OCI-LY7 (cell line): ENCODE measurements around the gene GLIS1. TPM values are rescaled to one million over a fixed set of nuclear protein-coding genes. Genes with fewer than 3 reads are reported as not detected.

Experiments used
- BruUV-seq: library from RNA; stranded (reverse); fragments of 400-500 nt; replicated peaks from 2 replicates; lab custom pipeline; 2021; lab: Mats Ljungman, UMichigan
- CTCF ChIA-PET: fragments of 300-600 bp; sonication (Branson Sonifier 250); formaldehyde crosslinking; loops from one replicate; lab custom pipeline; 2022; ENCODE audit warnings: antibody characterized with exemption; ENCODE audit not compliant: unreplicated experiment; lab: Charles Lee
- POLR2A ChIA-PET: fragments of 300-600 bp; sonication (Branson Sonifier 250); formaldehyde crosslinking; loops from one replicate; lab custom pipeline; 2022; ENCODE audit warnings: antibody characterized with exemption; lab: Charles Lee
- DNase-seq: peaks from one replicate; pipeline ENCODE4 v3.0.0-alpha.2; 2015; ENCODE audit warnings: low spot score
- H2AFZ ChIP-seq: fragments of 200-600 bp; sonication (generic), shearing (Covaris generic); 2 replicates; pipeline ENCODE4 v1.6.1; 2014; ENCODE audit warnings: mild to moderate bottlenecking, antibody characterized with exemption, low read length, moderate library complexity
- H3K27ac ChIP-seq: fragments of 200-600 bp; sonication (generic); 2 replicates; pipeline ENCODE4 v1.5.1; 2014; ENCODE audit warnings: mixed run types, low read depth, mild to moderate bottlenecking, moderate library complexity, low read length, inconsistent platforms; ENCODE audit not compliant: poor library complexity, severe bottlenecking
- H3K36me3 ChIP-seq: fragments of 200-600 bp; sonication (generic); 2 replicates; pipeline ENCODE4 v1.6.1; 2014; ENCODE audit warnings: mild to moderate bottlenecking, antibody characterized with exemption, low read length, moderate library complexity, mixed read lengths; ENCODE audit not compliant: insufficient read depth
- H3K4me1 ChIP-seq: fragments of 200-600 bp; sonication (generic); 2 replicates; pipeline ENCODE4 v1.5.1; 2014; ENCODE audit warnings: mild to moderate bottlenecking, low read length; ENCODE audit not compliant: insufficient read depth, poor library complexity, severe bottlenecking
- H3K4me2 ChIP-seq: fragments of 200-600 bp; sonication (generic); 2 replicates; pipeline ENCODE4 v1.6.1; 2014; ENCODE audit warnings: mild to moderate bottlenecking, low read length
- H3K4me3 ChIP-seq: fragments of 200-600 bp; sonication (generic); 2 replicates; pipeline ENCODE4 v1.5.1; 2014; ENCODE audit warnings: mild to moderate bottlenecking, low read depth, low read length; ENCODE audit not compliant: poor library complexity, severe bottlenecking
- H3K79me2 ChIP-seq: fragments of 200-600 bp; sonication (generic); 2 replicates; pipeline ENCODE4 v1.6.1; 2016; ENCODE audit warnings: low read depth, mild to moderate bottlenecking, low read length, moderate library complexity, mixed read lengths; ENCODE audit not compliant: insufficient read depth
- H3K9me2 ChIP-seq: fragments of 200-600 bp; sonication (generic); 2 replicates; pipeline ENCODE4 v1.6.1; 2016; ENCODE audit warnings: mild to moderate bottlenecking, low read length, mixed read lengths; ENCODE audit not compliant: insufficient read depth
- H3K9me3 ChIP-seq: fragments of 200-600 bp; sonication (generic); 2 replicates; pipeline ENCODE4 v1.6.1; 2014; ENCODE audit warnings: mild to moderate bottlenecking, mixed run types, low read length, mixed read lengths
- H4K20me1 ChIP-seq: fragments of 200-600 bp; sonication (generic); 2 replicates; pipeline ENCODE4 v1.6.1; 2014; ENCODE audit warnings: mild to moderate bottlenecking, antibody characterized with exemption, low read length, moderate library complexity, mixed read lengths; ENCODE audit not compliant: insufficient read depth
- CTCF ChIP-seq: fragments of 200-600 bp; sonication (generic); conservative IDR thresholded peaks from 2 replicates; pipeline ENCODE4 v1.5.1; 2014; ENCODE audit warnings: mild to moderate bottlenecking, antibody characterized with exemption, low read length, moderate library complexity, mixed read lengths
- EZH2phosphoT487 ChIP-seq: fragments of 200-600 bp; sonication (generic); IDR thresholded peaks from 2 replicates; pipeline ENCODE4 v1.6.1; 2018; ENCODE audit warnings: low read depth, borderline replicate concordance, mild to moderate bottlenecking, mixed run types, antibody characterized with exemption, low read length, moderate library complexity, mixed read lengths
- intact Hi-C: fragments of 100-400 bp; cut with micrococcal nuclease; formaldehyde crosslinking; loops from one replicate; pipeline ENCODE4 v1.10.0; 2022; ENCODE audit not compliant: unreplicated experiment
- total RNA-seq, 2 experiments: library from RNA; depleted of rRNA in 1 of 2; stranded (reverse); fragments of >200 nt in 1 of 2; shearing (Covaris generic) in 1 of 2; gene quantifications; 2 replicates each; pipeline ENCODE4 v1.2.3, GENCODE V29; 2014 to 2022

GLIS1 gene
- total RNA-seq, 2 experiments from 2014 or later, result not detected

GRCh38 chr1:53769780-53770179, 30.8 kb upstream of the GLIS1 start:
- no peak for DNase-seq
- intact Hi-C loops, result loop anchor here (5.0 kb wide), 1 partner anchor 48 kb away; no protein-coding TSS in a partner anchor
- Histone ChIP-seq H3K9me2 (no peaks in the 10 kb centered on the region), H2AFZ (no peak overlapping the region), H3K79me2 (no peaks in the 10 kb centered on the region), H3K9me3 (no peaks in the 10 kb centered on the region), H4K20me1 (no peaks in the 10 kb centered on the region), H3K4me1 (no peaks in the 10 kb centered on the region), H3K27ac (no peak overlapping the region), H3K4me3 (no peak overlapping the region), H3K36me3 (peaks cover 95% of the 10 kb centered on the region), H3K4me2 (no peak overlapping the region)
- ChIA-PET CTCF (no interaction called here), POLR2A (no interaction called here)
- BruUV-seq, result no TSS peak
- TF ChIP-seq CTCF (no peak), EZH2phosphoT487 (no peak)

DNA sequence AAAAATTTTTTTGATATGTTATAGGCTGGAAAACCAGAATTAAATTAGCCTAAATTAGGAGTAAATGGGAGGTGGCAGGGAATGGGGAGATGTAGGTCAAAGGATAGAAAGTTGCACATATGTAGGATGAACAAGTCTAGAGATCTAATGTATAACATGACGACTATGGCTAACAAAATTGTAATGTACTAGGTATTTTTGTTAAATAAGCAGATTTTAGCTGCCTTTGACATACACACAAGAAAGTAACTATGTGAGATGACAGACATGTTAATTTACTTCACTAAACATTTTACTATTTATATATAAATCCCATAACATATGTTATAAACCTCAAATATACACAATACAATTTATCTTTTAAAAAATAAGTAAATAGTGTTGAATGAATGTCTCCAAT, 30.2 kb upstream of the GLIS1 start:
- H3K27ac ChIP-seq, result no peak overlapping the region
- POLR2A ChIA-PET, result no interaction called here
- intact Hi-C loops, result no loop called here
- H2AFZ ChIP-seq, result no peak overlapping the region
- BruUV-seq, result no TSS peak
- CTCF ChIA-PET, result no interaction called here
- peaks cover 97% of the 10 kb centered on the region for H3K36me3 ChIP-seq
- H3K9me3 ChIP-seq, result no peaks in the 10 kb centered on the region
- no peak overlapping the region for H3K4me2 ChIP-seq
- H3K9me2 ChIP-seq, result no peaks in the 10 kb centered on the region
- TF ChIP-seq EZH2phosphoT487, result no peak
- no peak for TF ChIP-seq CTCF
- no peaks in the 10 kb centered on the region for H3K79me2 ChIP-seq
- DNase-seq, result no peak
- no peaks in the 10 kb centered on the region for H3K4me1 ChIP-seq
- no peak overlapping the region for H3K4me3 ChIP-seq
- H4K20me1 ChIP-seq, result no peaks in the 10 kb centered on the region

DNA sequence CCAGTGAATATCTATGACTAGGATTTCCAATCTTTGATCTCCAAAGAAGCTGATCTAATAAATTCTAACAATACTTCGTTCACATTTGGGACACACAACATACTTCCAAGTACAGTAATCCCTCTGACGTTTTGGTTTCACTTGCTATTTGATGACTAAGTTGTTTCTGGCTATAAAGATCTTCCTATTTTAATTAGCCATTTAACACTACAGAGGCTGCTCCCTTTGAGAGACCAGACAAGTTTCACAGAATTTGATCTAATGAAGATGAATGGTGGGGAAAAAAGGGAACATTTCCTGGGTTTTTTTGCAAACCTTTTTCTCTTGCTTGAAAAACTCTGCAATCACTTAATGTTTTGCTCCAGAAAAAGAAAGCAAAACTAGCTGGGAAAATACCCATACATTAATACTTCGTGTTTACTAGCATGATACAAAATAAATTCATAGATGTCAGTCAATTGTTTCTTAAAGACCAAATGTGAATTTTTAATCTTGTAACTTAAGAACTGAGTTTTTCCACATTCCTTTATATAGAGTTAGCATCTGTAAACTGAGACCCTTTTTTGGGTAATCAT, 28.0 kb upstream of the GLIS1 start:
- no peak overlapping the region for H3K27ac ChIP-seq
- intact Hi-C loops, result no loop called here
- H2AFZ ChIP-seq, result no peak overlapping the region
- H3K9me3 ChIP-seq, result no peaks in the 10 kb centered on the region
- no peak for DNase-seq
- no peaks in the 10 kb centered on the region for H4K20me1 ChIP-seq
- no peaks in the 10 kb centered on the region for H3K4me1 ChIP-seq
- TF ChIP-seq EZH2phosphoT487, result no peak
- TF ChIP-seq CTCF, result no peak
- no peak overlapping the region for H3K4me3 ChIP-seq
- CTCF ChIA-PET, result no interaction called here
- no peaks in the 10 kb centered on the region for H3K79me2 ChIP-seq
- POLR2A ChIA-PET, result no interaction called here
- peaks cover 81% of the 10 kb centered on the region for H3K36me3 ChIP-seq
- no TSS peak for BruUV-seq
- no peak overlapping the region for H3K4me2 ChIP-seq
- H3K9me2 ChIP-seq, result no peaks in the 10 kb centered on the region
